Duodenal mucosa (tissue), 2 donors: ENCODE data around the gene C1orf174.
"Not testable (repeated sequence)": the region's sequence is repeated elsewhere in the genome, so short reads cannot be mapped to it uniquely, and the experiment has no call there.

ENCODE experiments used
- H3K27ac ChIP-seq: one replicate; pipeline ENCODE4 v1.7.0; 2013; ENCODE audit warnings: low read depth, low read length
- H3K27me3 ChIP-seq, 2 donors: one replicate each; pipeline ENCODE4 v1.7.0; 2013; ENCODE audit warnings: low read length in 2 of 2, control low read depth in 1 of 2; ENCODE audit not compliant: insufficient read depth in 2 of 2, control insufficient read depth in 1 of 2
- H3K36me3 ChIP-seq, 2 donors: one replicate each; pipeline ENCODE4 v1.7.0; 2013; ENCODE audit warnings: low read length in 2 of 2, control low read depth in 1 of 2; ENCODE audit not compliant: insufficient read depth in 2 of 2, control insufficient read depth in 1 of 2
- H3K4me1 ChIP-seq, 2 donors: one replicate each; pipeline ENCODE4 v1.7.0; 2013; ENCODE audit warnings: low read length in 2 of 2, control low read depth in 1 of 2; ENCODE audit not compliant: insufficient read depth in 2 of 2, control insufficient read depth in 1 of 2
- H3K4me3 ChIP-seq, 2 donors: one replicate each; pipeline ENCODE4 v1.7.0; 2013; ENCODE audit warnings: low read length in 2 of 2, low read depth in 1 of 2
- H3K9ac ChIP-seq, 2 donors: one replicate each; pipeline ENCODE4 v1.7.0; 2013; ENCODE audit warnings: low read length in 2 of 2, low read depth in 1 of 2
- H3K9me3 ChIP-seq, 2 donors: one replicate each; pipeline ENCODE4 v1.7.0; 2013; ENCODE audit warnings: low read length in 2 of 2, control low read depth in 1 of 2; ENCODE audit not compliant: control insufficient read depth in 1 of 2

Gene C1orf174

DNA sequence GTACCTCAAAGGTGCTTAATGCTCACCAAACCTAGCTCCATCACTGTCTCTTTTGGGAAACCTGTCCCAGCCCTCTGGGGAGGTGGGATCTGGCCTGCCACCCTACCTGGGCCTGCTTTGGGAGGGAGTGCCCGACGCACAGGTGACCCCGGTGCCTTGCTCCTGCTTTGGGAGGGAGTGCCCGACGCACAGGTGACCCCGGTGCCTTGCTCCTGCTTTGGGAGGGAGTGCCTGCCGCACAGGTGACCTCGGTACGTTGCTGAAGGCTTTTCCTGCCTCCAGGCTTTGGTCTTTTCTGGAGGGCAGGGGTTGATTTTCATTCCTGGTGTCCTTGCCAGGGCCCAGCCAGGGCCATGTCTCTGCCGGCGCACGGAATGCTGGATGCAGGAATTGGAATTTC lies 25.2 kb upstream of the C1orf174 start:
- Histone ChIP-seq H3K4me1 (no peaks in the 10 kb centered on the region), H3K4me3 (no peak overlapping the region), H3K9me3 (no peaks in the 10 kb centered on the region), H3K36me3 (no peaks in the 10 kb centered on the region), H3K27ac (no peak overlapping the region), H3K9ac (no peak overlapping the region), H3K27me3 (no peaks in the 10 kb centered on the region)

DNA sequence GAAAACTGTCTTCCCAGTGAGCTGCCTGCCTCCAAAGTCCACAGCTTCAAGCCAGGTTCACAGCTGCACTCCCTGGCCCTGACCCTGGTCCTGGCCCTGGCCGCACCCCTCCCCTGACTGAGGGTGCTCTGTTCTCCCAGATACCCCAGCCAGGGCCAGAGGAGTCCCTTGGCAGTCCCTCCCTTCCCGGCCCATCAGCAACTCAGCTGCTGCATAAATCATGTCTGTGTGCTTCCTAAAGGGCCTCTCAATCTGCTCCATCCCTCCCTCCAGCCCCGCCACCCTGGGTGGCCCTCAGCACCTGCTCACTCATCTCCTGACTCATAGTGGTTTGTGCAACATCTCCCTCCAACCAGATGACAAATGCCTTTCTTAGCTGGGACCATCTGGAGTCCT lies 24.8 kb upstream of the C1orf174 start:
- no peaks in the 10 kb centered on the region for H3K9me3 ChIP-seq
- H3K4me3 ChIP-seq = no peak overlapping the region
- no peaks in the 10 kb centered on the region for H3K27me3 ChIP-seq
- no peak overlapping the region for H3K9ac ChIP-seq
- H3K27ac ChIP-seq = no peak overlapping the region
- no peaks in the 10 kb centered on the region for H3K36me3 ChIP-seq
- H3K4me1 ChIP-seq = no peaks in the 10 kb centered on the region

GRCh38 chr1:3924186-3924824 lies 24.2 kb upstream of the C1orf174 start:
- no peaks in the 10 kb centered on the region for H3K4me1 ChIP-seq
- H3K27ac ChIP-seq = no peak overlapping the region
- H3K9ac ChIP-seq = no peak overlapping the region
- no peaks in the 10 kb centered on the region for H3K9me3 ChIP-seq
- H3K4me3 ChIP-seq = no peak overlapping the region
- no peaks in the 10 kb centered on the region for H3K36me3 ChIP-seq
- peaks cover 0 to under 1% of the 10 kb centered on the region in 2 donors for H3K27me3 ChIP-seq

GRCh38 chr1:3923378-3924185 lies 23.5 kb upstream of the C1orf174 start:
- Histone ChIP-seq H3K9me3 (no peaks in the 10 kb centered on the region), H3K9ac (no peak overlapping the region), H3K4me1 (no peaks in the 10 kb centered on the region), H3K27ac (no peak overlapping the region), H3K36me3 (no peaks in the 10 kb centered on the region), H3K4me3 (no peak overlapping the region), H3K27me3 (peaks cover 0 to 5% of the 10 kb centered on the region in 2 donors)

DNA sequence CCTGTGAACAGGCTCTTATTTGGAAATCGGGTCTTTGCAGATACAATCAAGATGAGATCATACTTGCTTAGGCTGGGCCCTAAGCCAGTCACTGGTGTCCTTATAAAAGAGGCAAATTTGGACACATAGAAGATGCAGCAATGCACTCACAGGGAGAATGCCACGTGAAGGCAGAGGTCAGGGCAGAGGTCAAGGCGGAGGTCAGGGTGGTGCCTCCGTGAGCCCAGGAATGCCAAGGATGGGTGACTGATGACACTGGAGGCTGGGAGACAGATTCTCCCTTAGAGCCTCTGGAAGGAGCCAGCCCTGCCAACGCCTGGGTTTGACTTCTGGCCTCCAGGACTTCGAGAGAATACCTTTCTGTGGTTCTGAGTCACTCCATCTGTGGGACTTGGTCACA lies 22.8 kb upstream of the C1orf174 start:
- Histone ChIP-seq H3K4me1 (no peaks in the 10 kb centered on the region), H3K27ac (no peak overlapping the region), H3K36me3 (no peaks in the 10 kb centered on the region), H3K9ac (no peak overlapping the region), H3K27me3 (peaks cover 0 to 5% of the 10 kb centered on the region in 2 donors), H3K9me3 (no peaks in the 10 kb centered on the region), H3K4me3 (no peak overlapping the region)

- Histone ChIP-seq H3K36me3 (no peaks in the 10 kb centered on the region), H3K4me3 (no peak overlapping the region), H3K9ac (no peak overlapping the region), H3K4me1 (no peaks in the 10 kb centered on the region), H3K9me3 (no peaks in the 10 kb centered on the region), H3K27ac (no peak overlapping the region), H3K27me3 (peaks cover 0 to 5% of the 10 kb centered on the region in 2 donors)
Measured at GRCh38 chr1:3922201-3922725, 22.2 kb upstream of the C1orf174 start.

GRCh38 chr1:3921765-3922164 lies 21.7 kb upstream of the C1orf174 start:
- H3K9me3 ChIP-seq = no peaks in the 10 kb centered on the region
- H3K4me3 ChIP-seq = no peak overlapping the region
- no peak overlapping the region for H3K27ac ChIP-seq
- H3K9ac ChIP-seq = no peak overlapping the region
- H3K36me3 ChIP-seq = no peaks in the 10 kb centered on the region
- H3K27me3 ChIP-seq = peaks cover 0 to 5% of the 10 kb centered on the region in 2 donors
- no peaks in the 10 kb centered on the region for H3K4me1 ChIP-seq

DNA sequence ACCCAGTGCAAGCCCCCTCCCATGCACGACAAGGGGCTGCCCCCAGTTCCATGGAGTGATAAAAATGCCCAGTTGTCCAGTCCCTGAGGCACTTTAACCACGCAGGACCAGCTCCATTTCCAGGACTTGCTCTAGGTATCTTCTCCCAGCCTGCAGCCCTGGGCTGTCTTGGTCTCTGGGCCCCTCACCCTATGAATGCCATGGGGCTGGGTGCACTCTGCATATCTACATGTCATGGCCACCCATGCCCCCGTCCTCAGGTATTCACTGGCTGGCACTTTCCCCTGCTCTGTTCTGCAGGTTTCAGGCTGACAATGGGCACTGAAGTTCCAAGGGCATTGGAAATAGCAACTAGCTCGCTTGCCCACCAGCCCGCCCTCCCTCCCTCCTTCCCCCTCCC lies 19.6 kb upstream of the C1orf174 start:
- H3K27me3 ChIP-seq = peaks cover 0 to 5% of the 10 kb centered on the region in 2 donors
- H3K36me3 ChIP-seq = no peaks in the 10 kb centered on the region
- no peak overlapping the region for H3K9ac ChIP-seq
- no peak overlapping the region for H3K27ac ChIP-seq
- H3K4me1 ChIP-seq = no peaks in the 10 kb centered on the region
- H3K4me3 ChIP-seq = no peak overlapping the region
- H3K9me3 ChIP-seq = no peaks in the 10 kb centered on the region

DNA sequence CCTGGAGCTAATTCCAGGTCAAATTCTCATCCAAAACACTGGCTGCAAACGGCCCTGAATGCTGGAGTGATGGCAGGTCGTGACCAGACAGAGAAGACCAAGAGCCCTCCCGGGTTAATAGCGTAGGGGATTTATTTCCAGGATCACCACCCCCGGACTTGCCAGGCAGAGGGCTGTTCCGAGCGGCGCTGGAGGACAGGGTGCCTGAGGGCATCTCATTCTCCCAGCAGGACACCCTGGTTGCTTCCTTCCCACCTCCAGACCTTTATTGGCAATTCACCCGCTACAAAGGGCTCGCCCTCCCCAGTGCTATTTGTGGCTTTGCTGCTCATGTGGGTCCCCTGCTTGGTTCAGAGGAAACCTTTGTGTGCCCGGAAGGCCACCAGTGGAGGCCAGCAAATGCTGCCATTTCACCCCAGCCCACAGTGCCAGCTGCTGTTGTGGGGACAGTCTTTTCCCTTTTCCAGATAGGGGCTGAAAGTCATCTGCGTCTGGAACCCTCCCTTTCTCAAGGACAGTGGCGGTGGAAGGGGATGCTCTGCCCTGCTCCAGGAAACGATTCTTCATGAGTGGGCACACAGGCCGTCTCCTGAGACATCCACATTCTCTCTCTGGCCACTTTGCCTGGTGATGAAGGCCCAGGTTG lies 19.0 kb upstream of the C1orf174 start:
- Histone ChIP-seq H3K4me3 (no peak overlapping the region), H3K9me3 (no peaks in the 10 kb centered on the region), H3K36me3 (no peaks in the 10 kb centered on the region), H3K4me1 (no peaks in the 10 kb centered on the region), H3K27me3 (peaks cover 0 to 5% of the 10 kb centered on the region in 2 donors), H3K9ac (no peak overlapping the region), H3K27ac (no peak overlapping the region)

GRCh38 chr1:3918359-3918758 lies 18.3 kb upstream of the C1orf174 start:
- H3K27ac ChIP-seq, H3K9me3 ChIP-seq, H3K36me3 ChIP-seq, H3K9ac ChIP-seq, H3K4me3 ChIP-seq, H3K4me1 ChIP-seq, H3K27me3 ChIP-seq: not testable (repeated sequence)
